Skeletal muscle satellite cell (primary cell): Measurements from ENCODE around the gene COL24A1.
A peak's percentile ranks its signal among the peaks of the same experiment; 100 is the strongest.
"Not testable (repeated sequence)": the region's sequence is repeated elsewhere in the genome, so short reads cannot be mapped to it uniquely, and the experiment has no call there.

Source experiments
- H3K27me3 ChIP-seq: 2 replicates; pipeline ENCODE4 v1.7.0; 2013; ENCODE audit warnings: low read length; ENCODE audit not compliant: control insufficient read depth, insufficient read depth
- H3K36me3 ChIP-seq: 2 replicates; pipeline ENCODE4 v1.7.0; 2013; ENCODE audit warnings: mild to moderate bottlenecking, control low read depth, low read length; ENCODE audit not compliant: insufficient read depth
- H3K4me1 ChIP-seq: 2 replicates; pipeline ENCODE4 v1.7.0; 2013; ENCODE audit warnings: low read length; ENCODE audit not compliant: control insufficient read depth, insufficient read depth
- H3K4me2 ChIP-seq: 2 replicates; pipeline ENCODE4 v1.7.0; 2013; ENCODE audit warnings: mild to moderate bottlenecking, low read length
- H3K4me3 ChIP-seq: 2 replicates; pipeline ENCODE4 v1.7.0; 2013; ENCODE audit warnings: low read length
- H3K9ac ChIP-seq: 2 replicates; pipeline ENCODE4 v1.7.0; 2013; ENCODE audit warnings: mild to moderate bottlenecking, low read depth, low read length, moderate library complexity
- H3K9me3 ChIP-seq: replicated peaks from 2 replicates; pipeline ENCODE4 v1.7.0; 2013; ENCODE audit warnings: mild to moderate bottlenecking, control low read depth, low read length

Gene COL24A1

GRCh38 chr1:85833165-85833564 lies 323.4 kb downstream of the COL24A1 start:
- not testable (repeated sequence) for H3K4me1 ChIP-seq, H3K27me3 ChIP-seq, H3K9ac ChIP-seq, H3K4me2 ChIP-seq, H3K4me3 ChIP-seq, H3K9me3 ChIP-seq, H3K36me3 ChIP-seq

GRCh38 chr1:85830837-85831236 lies 325.7 kb downstream of the COL24A1 start:
- no peaks in the 10 kb centered on the region for H3K36me3 ChIP-seq
- H3K9ac ChIP-seq: no peak overlapping the region
- H3K4me2 ChIP-seq: no peak overlapping the region
- H3K27me3 ChIP-seq: no peaks in the 10 kb centered on the region
- no peaks in the 10 kb centered on the region for H3K4me1 ChIP-seq
- H3K9me3 ChIP-seq: no peaks in the 10 kb centered on the region
- no peak overlapping the region for H3K4me3 ChIP-seq

GRCh38 chr1:85824066-85824840 lies 332.3 kb downstream of the COL24A1 start:
- H3K4me3 ChIP-seq: no peak overlapping the region
- H3K4me2 ChIP-seq: no peak overlapping the region

GRCh38 chr1:85822696-85823095 lies 333.9 kb downstream of the COL24A1 start:
- Histone ChIP-seq H3K27me3 (no peaks in the 10 kb centered on the region), H3K4me2 (no peak overlapping the region), H3K4me1 (peaks cover 10% of the 10 kb centered on the region)

More at GRCh38 chr1:85824066-85824840, 332.3 kb downstream of the COL24A1 start:
- no peaks in the 10 kb centered on the region for H3K4me1 ChIP-seq
- no peaks in the 10 kb centered on the region for H3K36me3 ChIP-seq
- H3K9me3 ChIP-seq: no peaks in the 10 kb centered on the region
- no peaks in the 10 kb centered on the region for H3K27me3 ChIP-seq
- H3K9ac ChIP-seq: no peak overlapping the region

GRCh38 chr1:85818371-85818770 lies 338.2 kb downstream of the COL24A1 start:
- H3K4me1 ChIP-seq: peaks cover 10% of the 10 kb centered on the region
- H3K4me2 ChIP-seq: peak overlapping the region; percentile 15
- H3K9me3 ChIP-seq: no peaks in the 10 kb centered on the region
- no peaks in the 10 kb centered on the region for H3K36me3 ChIP-seq
- no peak overlapping the region for H3K9ac ChIP-seq
- no peaks in the 10 kb centered on the region for H3K27me3 ChIP-seq
- no peak overlapping the region for H3K4me3 ChIP-seq

More at GRCh38 chr1:85822696-85823095, 333.9 kb downstream of the COL24A1 start:
- Histone ChIP-seq H3K36me3 (no peaks in the 10 kb centered on the region), H3K9ac (no peak overlapping the region), H3K9me3 (no peaks in the 10 kb centered on the region), H3K4me3 (no peak overlapping the region)

- no peaks in the 10 kb centered on the region for H3K27me3 ChIP-seq
- no peaks in the 10 kb centered on the region for H3K9me3 ChIP-seq
- H3K4me1 ChIP-seq: peaks cover 10% of the 10 kb centered on the region
- H3K36me3 ChIP-seq: no peaks in the 10 kb centered on the region
- H3K4me2 ChIP-seq: no peak overlapping the region
- no peak overlapping the region for H3K4me3 ChIP-seq
- H3K9ac ChIP-seq: no peak overlapping the region
Observed at GRCh38 chr1:85816606-85817005, 340.0 kb downstream of the COL24A1 start.

- no peaks in the 10 kb centered on the region for H3K27me3 ChIP-seq
- H3K4me1 ChIP-seq: peaks cover 10% of the 10 kb centered on the region
- H3K4me3 ChIP-seq: no peak overlapping the region
- H3K9ac ChIP-seq: no peak overlapping the region
- H3K36me3 ChIP-seq: no peaks in the 10 kb centered on the region
- H3K4me2 ChIP-seq: no peak overlapping the region
- no peaks in the 10 kb centered on the region for H3K9me3 ChIP-seq
Observed at GRCh38 chr1:85815906-85816305, 340.7 kb downstream of the COL24A1 start.

GRCh38 chr1:85806236-85806965 lies 350.2 kb downstream of the COL24A1 start:
- Histone ChIP-seq H3K36me3 (no peaks in the 10 kb centered on the region), H3K9ac (no peak overlapping the region), H3K4me1 (no peaks in the 10 kb centered on the region), H3K27me3 (no peaks in the 10 kb centered on the region), H3K4me3 (no peak overlapping the region), H3K4me2 (no peak overlapping the region), H3K9me3 (no peaks in the 10 kb centered on the region)

- H3K9ac ChIP-seq: no peak overlapping the region
- no peaks in the 10 kb centered on the region for H3K9me3 ChIP-seq
- H3K4me2 ChIP-seq: no peak overlapping the region
- no peaks in the 10 kb centered on the region for H3K36me3 ChIP-seq
- H3K4me1 ChIP-seq: no peaks in the 10 kb centered on the region
- H3K4me3 ChIP-seq: no peak overlapping the region
- no peaks in the 10 kb centered on the region for H3K27me3 ChIP-seq
Observed at GRCh38 chr1:85801520-85801919, 355.1 kb downstream of the COL24A1 start.

GRCh38 chr1:85799737-85800136 lies 356.8 kb downstream of the COL24A1 start:
- no peak overlapping the region for H3K4me2 ChIP-seq

GRCh38 chr1:85798419-85798818 lies 358.2 kb downstream of the COL24A1 start:
- no peak overlapping the region for H3K9ac ChIP-seq
- H3K9me3 ChIP-seq: no peaks in the 10 kb centered on the region
- H3K36me3 ChIP-seq: no peaks in the 10 kb centered on the region
- no peaks in the 10 kb centered on the region for H3K27me3 ChIP-seq
- no peaks in the 10 kb centered on the region for H3K4me1 ChIP-seq
- H3K4me2 ChIP-seq: no peak overlapping the region
- H3K4me3 ChIP-seq: no peak overlapping the region

More at GRCh38 chr1:85799737-85800136, 356.8 kb downstream of the COL24A1 start:
- Histone ChIP-seq H3K27me3 (no peaks in the 10 kb centered on the region), H3K4me1 (no peaks in the 10 kb centered on the region), H3K9ac (no peak overlapping the region), H3K4me3 (no peak overlapping the region), H3K9me3 (no peaks in the 10 kb centered on the region), H3K36me3 (no peaks in the 10 kb centered on the region)
